Measurements from ENCODE around the gene SEMA3F.

GRCh38 chr3:50186096-50186495 is 31.0 kb downstream of the SEMA3F start:
- TF ChIP-seq, protein P1, sequence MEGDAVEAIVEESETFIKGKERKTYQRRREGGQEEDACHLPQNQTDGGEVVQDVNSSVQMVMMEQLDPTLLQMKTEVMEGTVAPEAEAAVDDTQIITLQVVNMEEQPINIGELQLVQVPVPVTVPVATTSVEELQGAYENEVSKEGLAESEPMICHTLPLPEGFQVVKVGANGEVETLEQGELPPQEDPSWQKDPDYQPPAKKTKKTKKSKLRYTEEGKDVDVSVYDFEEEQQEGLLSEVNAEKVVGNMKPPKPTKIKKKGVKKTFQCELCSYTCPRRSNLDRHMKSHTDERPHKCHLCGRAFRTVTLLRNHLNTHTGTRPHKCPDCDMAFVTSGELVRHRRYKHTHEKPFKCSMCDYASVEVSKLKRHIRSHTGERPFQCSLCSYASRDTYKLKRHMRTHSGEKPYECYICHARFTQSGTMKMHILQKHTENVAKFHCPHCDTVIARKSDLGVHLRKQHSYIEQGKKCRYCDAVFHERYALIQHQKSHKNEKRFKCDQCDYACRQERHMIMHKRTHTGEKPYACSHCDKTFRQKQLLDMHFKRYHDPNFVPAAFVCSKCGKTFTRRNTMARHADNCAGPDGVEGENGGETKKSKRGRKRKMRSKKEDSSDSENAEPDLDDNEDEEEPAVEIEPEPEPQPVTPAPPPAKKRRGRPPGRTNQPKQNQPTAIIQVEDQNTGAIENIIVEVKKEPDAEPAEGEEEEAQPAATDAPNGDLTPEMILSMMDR (IDR thresholded peaks at IDR 0.05; ENCODE audit: poor library complexity): no peak
- TF ChIP-seq EZH2 (IDR thresholded peaks at IDR 0.05; ENCODE audit: borderline replicate concordance) (no peak), EZH2phosphoT487 (IDR thresholded peaks at IDR 0.05; ENCODE audit: low read depth, severe bottlenecking, unreplicated experiment) (no peak)
